ENCODE data around the gene UTP14A. TPM values are rescaled to one million over a fixed set of nuclear protein-coding genes. Genes with fewer than 3 reads are reported as not detected.

UTP14A gene
- total and polyA plus RNA-seq, 2 of the 13 experiments (the other 11 are each of a cell fraction or from before 2014, with no cell fraction given) = 7.4 to 19.0 TPM

- Histone ChIP-seq H4K20me1 (ENCODE audit: insufficient read depth, low read length) (no peaks in the 10 kb centered on the region), H3K4me3 (replicated peaks in 1 of 3; ENCODE audit: insufficient read depth in 1 of 3, low read depth in 2 of 3, low read length in 3 of 3) (no peak overlapping the region), H3K79me2 (ENCODE audit: insufficient read depth, low read length) (no peaks in the 10 kb centered on the region), H3K9me3 (ENCODE audit: low read length) (no peaks in the 10 kb centered on the region), H3K36me3 (replicated peaks in 1 of 2; ENCODE audit: control insufficient read depth in 1 of 2, insufficient read depth in 2 of 2, low read length in 2 of 2) (peaks cover 2 to 32% of the 10 kb centered on the region in 2 experiments; a peak in 4 of 5 replicates), H2AFZ (ENCODE audit: low read length) (no peak overlapping the region), H3K9ac (ENCODE audit: insufficient read depth, low read depth, low read length) (no peak overlapping the region), H3K4me2 (ENCODE audit: low read depth, low read length) (no peak overlapping the region), H3K27ac (ENCODE audit: extremely low read length, insufficient read depth, low read length) (no peak overlapping the region), H3K27me3 (ENCODE audit: control insufficient read depth in 1 of 2, insufficient read depth in 2 of 2, low read length in 2 of 2) (no peaks in the 10 kb centered on the region), H3K4me1 (ENCODE audit: insufficient read depth, low read length) (no peaks in the 10 kb centered on the region)
- ATAC-seq (peak; percentile 83), FAIRE-seq (peak; percentile 60), DNase-seq (ENCODE audit: low spot score) (peak; percentile 34)
- 55% methylated on average over 10 of the region's 15 CpGs for WGBS (ENCODE audit: low lambda C conversion rate)
- in situ Hi-C loops (cut with HindIII; ENCODE audit: extremely low pct_ligation_motif_present, low pct_unique_long_range_greater_than_20kb) (no loop called here), intact Hi-C loops (cut with micrococcal nuclease; ENCODE audit: unreplicated experiment) (loop anchor here (2.0 kb wide), 1 partner anchor 135 kb away; no protein-coding TSS in a partner anchor)
- no peak for TF ChIP-seq ZSCAN20 (CRISPR knock-in tag; IDR thresholded peaks at IDR 0.05; ENCODE audit: borderline replicate concordance)
- TF ChIP-seq RARG (CRISPR knock-in tag; IDR thresholded peaks at IDR 0.05; ENCODE audit: low read depth) = no peak
- TF ChIP-seq ATF7 (IDR thresholded peaks at IDR 0.05) = peak; percentile 35; the same call in 1 of the 2 replicates
- no peak for TF ChIP-seq ATF7 (CRISPR knock-in tag; IDR thresholded peaks at IDR 0.05)
- no peak for TF ChIP-seq ZNF747 (CRISPR knock-in tag; IDR thresholded peaks at IDR 0.05; ENCODE audit: borderline replicate concordance)
- 0 out of 2 replicates have a peak, but pooled peaks have one; percentile 50 for TF ChIP-seq RAD21 (CRISPR knock-in tag; IDR thresholded peaks at IDR 0.05)
- peak; percentile 60 for TF ChIP-seq SMC3 (IDR thresholded peaks at IDR 0.05; ENCODE audit: low read length)
- TF ChIP-seq ZNF335 (CRISPR knock-in tag; IDR thresholded peaks at IDR 0.05) = no peak
- TF ChIP-seq, protein P1, sequence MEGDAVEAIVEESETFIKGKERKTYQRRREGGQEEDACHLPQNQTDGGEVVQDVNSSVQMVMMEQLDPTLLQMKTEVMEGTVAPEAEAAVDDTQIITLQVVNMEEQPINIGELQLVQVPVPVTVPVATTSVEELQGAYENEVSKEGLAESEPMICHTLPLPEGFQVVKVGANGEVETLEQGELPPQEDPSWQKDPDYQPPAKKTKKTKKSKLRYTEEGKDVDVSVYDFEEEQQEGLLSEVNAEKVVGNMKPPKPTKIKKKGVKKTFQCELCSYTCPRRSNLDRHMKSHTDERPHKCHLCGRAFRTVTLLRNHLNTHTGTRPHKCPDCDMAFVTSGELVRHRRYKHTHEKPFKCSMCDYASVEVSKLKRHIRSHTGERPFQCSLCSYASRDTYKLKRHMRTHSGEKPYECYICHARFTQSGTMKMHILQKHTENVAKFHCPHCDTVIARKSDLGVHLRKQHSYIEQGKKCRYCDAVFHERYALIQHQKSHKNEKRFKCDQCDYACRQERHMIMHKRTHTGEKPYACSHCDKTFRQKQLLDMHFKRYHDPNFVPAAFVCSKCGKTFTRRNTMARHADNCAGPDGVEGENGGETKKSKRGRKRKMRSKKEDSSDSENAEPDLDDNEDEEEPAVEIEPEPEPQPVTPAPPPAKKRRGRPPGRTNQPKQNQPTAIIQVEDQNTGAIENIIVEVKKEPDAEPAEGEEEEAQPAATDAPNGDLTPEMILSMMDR (CRISPR knock-in tag; IDR thresholded peaks at IDR 0.05) = peak; percentile 75
- peak; percentile 74 for TF ChIP-seq STAG1 (CRISPR knock-in tag; IDR thresholded peaks at IDR 0.05)
- TF ChIP-seq ZBTB33 (CRISPR knock-in tag; IDR thresholded peaks at IDR 0.05) = peak; percentile 55; the same call in 1 of the 2 replicates
- POLR2A ChIA-PET = interaction anchor here (1.0 to 1.3 kb wide), 2 partner anchors 19 to 219 kb away, joined by 3 to 4 read pairs; partner anchors contain the start of gene UTP14A
- no TSS peak for BruUV-seq (replicated peaks)
- CTCF ChIA-PET (ENCODE audit: low intra/inter-chr PET ratio, low total read pairs) = interaction anchor here (1.5 kb wide), 1 partner anchor 102 kb away, joined by 6 read pairs; no protein-coding TSS in a partner anchor
Observed at GRCh38 chrX:129925305-129926092, 19.5 kb downstream of the UTP14A start.

All from HepG2 (cell line).